ENCODE measurements around the gene PAH. TPM values are rescaled to one million over a fixed set of nuclear protein-coding genes. Genes with fewer than 3 reads are reported as not detected.

The PAH gene
- polyA plus RNA-seq (ENCODE audit: insufficient read length) = not detected

DNA sequence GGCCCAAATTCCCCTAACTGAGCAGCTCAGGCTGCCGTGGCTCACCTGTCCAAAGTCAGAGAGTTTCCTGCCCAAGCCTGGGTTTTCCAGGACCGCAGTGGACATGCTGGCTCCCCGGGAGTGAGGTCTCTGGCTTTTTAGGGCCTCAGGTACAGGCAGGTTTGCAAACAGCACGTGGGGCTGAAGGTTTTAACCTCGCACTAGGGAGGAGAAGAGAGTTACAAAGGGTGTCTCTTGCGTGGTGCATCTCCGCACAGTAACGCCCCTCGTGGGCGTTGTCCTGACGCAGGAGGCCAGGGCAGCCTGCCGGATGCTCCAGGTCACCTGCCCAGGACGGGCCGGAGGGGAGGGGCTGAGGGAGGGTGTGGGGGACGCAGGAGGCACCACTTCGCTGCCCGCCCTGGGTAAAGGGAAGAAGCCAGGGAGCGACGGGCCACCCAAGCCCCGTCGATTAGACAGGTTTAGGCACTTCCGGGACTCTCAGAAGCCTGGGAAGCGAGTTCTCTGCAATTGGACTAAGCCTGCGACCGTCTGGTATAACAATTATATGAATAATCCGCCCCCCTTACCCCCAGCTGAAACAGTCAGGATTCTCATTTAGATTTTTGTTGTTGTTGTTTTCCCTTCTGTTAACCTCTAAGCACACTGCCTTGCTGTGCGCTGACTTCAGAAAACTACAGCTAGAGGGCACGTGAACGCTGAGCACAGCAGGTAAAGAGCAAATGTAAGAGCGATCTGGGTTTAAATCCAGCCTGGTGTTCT is at the start of gene PAH:
Gene PAH (minus strand): TSS at position 219 of the 762 bp plus-strand sequence. CDS start 114 bp downstream, at position 105.
- DNase-seq (ENCODE audit: low read depth) = no peak

DNA sequence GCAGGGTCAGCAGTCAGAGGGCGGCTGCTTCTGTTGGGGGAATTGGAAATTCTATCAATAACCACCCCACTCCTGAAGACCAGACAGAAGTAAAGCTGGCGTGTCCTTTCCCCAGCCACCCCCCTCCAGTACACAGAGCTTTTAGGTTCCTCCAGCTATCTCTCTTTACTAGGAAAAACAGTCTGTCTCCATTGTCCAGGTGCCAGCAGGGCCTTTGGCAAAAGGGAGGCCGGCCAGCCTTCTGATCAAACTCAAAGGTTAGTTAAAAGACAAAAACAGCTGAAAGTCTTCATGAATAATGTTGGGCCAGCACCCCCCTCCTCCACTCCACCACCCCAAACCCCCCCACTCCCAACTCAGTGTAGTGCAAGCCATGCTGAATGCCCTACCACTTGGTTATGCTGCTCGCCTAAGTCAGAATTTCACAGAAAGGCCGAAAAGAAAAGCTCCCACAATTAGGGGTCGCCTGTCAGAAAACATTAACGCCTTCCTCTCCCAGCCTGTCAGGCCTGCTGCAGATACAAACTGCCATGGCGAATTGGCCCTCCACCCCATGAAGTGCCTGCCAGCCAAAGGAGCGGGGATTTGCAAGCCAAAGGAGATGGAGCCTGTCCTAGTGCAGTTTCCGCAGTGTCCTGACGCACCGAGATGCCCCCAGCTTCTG is 49.3 kb upstream of the PAH start:
- no peak for DNase-seq (ENCODE audit: low read depth)

DNA sequence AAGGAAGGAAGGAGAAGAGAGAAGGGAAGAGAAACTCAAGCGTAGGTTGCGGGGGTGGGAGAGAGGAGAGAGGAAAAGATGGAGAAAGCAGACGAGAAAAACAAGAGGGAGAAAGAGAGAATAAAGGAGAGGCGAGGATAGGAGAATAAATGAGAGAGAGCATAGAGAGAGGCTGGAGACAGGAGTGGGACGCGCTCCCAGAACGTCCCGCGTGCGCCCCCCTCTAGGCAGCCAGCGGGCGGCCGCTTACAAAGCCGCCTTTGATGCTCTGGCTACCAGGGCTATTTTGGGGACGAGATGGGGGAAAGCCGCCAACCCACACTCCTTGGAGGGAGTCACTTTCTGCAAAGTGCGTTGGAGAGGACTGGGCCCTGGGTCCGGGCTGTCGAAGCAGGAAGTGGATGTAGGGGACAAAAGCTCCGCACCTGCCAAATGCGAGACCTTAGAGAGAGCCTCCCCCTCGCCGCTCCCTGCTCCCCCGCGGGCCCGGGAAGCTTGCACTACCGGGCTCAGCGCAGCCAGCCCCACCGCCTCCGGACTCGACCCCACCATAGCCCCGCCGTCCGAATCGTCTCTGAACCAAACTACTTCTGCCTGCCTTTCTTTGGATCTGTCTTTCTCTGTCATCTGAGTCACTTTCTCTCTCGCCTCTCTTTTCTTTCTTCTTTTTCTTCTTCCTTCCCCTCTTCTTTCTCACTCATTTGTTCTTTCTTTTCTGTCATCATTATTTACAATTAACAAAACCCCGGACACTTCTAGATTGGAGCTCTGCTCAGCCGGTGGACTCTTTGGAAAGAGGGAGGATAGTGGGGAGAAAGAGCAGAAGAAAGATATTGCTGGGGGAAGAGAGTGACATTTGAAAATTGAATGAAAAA is 48.5 kb upstream of the PAH start:
- DNase-seq (ENCODE audit: low read depth) = no peak

DNA sequence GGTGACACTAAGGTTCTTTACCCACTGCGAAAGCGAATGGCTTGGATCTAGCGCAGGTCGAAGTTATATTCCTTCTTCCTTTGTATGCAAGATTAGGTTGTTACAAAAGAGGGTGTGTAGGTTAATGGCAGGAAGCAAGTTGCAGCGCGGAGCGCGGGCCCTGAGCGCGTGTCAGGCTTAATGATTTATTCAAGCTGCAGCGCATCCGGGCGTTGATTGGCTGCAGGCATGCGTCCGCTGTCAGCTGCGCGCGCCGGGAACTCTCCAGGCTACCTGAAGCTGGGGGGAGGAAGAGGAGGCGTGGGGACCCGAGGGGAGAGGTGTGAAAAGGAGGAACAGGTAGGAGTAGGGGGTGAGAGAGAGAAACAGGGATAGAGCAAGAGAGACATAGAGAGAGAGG is 47.8 kb upstream of the PAH start:
- DNase-seq (ENCODE audit: low read depth) = no peak

DNA sequence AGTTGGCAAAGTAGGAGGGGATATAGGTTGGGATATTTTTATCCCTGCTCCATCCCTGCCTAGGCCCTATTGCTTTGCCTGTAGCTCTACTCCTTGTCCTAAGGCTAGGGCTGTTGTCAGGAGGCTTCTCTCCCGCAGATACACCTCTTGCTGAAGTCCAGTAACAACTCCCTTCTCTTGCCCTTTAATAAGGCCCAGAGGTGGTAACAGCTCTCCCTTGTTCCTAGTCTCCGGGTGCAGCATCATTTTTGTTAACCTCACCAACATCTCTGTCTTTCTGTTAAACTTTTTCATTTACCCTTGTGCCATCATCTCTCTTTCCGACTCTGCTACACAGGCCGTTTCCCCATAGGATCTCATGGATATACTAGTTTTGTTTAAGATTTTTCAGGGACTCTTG is 46.8 kb upstream of the PAH start:
- DNase-seq (ENCODE audit: low read depth) = no peak

DNA sequence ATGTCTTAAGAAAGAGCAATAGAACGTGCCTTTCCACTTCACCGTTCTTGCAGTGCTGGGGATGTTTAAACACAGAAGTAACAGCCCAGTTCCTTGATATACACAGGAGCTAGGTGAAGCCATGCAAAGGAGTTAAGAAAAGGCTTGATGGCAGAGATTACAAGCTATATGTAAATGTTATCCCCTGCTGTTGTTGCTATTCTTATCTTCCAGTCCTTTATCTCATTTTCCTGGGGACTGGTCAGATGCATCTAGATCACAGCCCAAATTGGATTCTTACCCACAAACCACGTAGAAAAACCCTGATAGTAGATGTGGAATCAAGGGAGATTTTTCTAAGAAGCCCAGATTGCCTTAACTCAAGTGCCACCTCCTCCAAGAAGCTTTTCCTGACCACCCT is 45.9 kb upstream of the PAH start:
- no peak for DNase-seq (ENCODE audit: low read depth)

DNA sequence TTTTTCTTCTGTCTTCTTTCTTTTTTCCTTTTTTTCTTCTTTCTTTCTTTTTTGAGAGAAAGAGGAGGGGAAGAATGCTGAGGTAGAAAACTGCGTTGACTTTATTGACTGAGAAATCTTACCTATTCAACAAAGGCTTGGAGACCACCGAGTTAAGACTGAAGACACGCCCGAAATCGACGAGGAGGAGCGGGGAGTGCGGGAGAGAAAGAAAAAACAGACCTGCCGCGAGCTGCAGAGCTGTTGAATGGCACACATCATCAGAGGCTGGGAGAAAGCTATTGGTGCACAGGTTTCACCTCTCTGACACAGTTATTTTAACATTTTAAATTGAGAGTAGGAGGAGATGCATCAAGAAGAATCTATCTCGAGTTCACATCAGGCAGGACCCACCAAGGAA is 45.5 kb upstream of the PAH start:
- no peak for DNase-seq (ENCODE audit: low read depth)

DNA sequence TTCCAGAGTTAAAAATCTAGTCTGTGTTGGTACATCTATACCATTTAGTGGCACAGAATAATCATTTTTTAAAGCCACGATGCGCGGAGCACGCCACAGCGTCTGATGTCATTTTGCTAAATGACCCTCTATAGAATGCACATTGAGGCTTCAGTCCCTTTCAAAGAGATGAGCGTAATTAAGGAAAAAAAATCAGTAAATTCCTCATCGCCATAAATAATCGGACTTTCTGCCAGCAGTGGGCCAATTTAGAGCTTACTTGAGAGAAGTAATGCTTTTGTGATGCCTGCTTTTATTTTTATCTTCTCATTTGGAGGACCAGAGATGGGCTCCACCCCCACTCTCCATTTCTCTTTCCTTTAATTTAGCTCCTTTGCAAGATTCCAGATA is 44.4 kb upstream of the PAH start:
- no peak for DNase-seq (ENCODE audit: low read depth)

DNA sequence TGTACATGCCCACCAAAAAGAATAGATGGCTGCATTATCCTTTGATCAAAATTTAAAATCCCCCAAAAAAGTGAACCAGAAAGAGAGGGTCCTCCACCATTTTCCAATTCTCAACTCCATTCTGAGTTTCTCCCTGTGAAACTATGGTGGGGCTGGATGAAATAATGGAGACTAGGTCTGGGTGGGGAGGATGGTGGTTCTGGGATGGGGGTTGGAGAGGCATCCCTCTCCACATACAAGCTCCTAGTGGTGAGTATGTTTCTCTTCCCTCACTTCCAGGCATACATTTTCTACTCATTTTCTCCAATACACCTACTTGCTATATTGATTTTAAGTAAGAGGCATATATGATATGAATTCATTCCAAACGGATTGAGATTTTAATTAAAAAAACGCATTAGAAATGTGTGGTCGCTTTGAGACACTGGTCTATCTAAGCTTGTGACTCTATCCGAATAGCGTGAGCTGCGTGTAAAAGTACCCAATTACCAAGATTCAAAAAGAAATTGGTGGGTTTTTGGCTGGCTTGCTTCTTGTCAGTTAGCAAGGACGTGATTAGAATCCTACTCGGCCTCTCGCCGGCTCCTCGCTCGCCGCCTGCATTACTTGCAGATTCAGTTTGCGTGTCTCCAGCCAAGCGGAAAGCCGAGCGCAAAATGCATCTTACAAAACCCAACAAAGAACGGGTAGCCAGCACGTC is 43.9 kb upstream of the PAH start:
- no peak for DNase-seq (ENCODE audit: low read depth)

DNA sequence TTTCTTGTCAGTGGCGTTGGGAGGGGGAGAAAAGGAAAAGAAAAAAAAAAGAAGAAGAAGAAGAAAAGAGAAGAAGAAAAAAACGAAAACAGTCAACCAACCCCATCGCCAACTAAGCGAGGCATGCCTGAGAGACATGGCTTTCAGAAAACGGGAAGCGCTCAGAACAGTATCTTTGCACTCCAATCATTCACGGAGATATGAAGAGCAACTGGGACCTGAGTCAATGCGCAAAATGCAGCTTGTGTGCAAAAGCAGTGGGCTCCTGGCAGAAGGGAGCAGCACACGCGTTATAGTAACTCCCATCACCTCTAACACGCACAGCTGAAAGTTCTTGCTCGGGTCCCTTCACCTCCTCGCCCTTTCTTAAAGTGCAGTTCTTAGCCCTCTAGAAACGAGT is 42.3 kb upstream of the PAH start:
- DNase-seq (ENCODE audit: low read depth) = no peak

DNA sequence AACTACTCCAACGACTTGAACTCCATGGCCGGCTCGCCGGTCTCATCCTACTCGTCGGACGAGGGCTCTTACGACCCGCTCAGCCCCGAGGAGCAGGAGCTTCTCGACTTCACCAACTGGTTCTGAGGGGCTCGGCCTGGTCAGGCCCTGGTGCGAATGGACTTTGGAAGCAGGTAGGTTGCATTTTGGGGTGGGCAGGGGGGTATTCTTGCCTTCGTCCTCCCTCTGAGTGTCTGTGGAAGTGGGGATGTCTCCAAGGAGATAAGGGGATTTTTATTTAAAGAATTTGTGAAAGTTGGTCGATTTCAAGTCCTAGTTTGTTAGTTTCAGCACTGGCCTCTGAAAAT is 41.8 kb upstream of the PAH start:
- DNase-seq (ENCODE audit: low read depth) = no peak

DNA sequence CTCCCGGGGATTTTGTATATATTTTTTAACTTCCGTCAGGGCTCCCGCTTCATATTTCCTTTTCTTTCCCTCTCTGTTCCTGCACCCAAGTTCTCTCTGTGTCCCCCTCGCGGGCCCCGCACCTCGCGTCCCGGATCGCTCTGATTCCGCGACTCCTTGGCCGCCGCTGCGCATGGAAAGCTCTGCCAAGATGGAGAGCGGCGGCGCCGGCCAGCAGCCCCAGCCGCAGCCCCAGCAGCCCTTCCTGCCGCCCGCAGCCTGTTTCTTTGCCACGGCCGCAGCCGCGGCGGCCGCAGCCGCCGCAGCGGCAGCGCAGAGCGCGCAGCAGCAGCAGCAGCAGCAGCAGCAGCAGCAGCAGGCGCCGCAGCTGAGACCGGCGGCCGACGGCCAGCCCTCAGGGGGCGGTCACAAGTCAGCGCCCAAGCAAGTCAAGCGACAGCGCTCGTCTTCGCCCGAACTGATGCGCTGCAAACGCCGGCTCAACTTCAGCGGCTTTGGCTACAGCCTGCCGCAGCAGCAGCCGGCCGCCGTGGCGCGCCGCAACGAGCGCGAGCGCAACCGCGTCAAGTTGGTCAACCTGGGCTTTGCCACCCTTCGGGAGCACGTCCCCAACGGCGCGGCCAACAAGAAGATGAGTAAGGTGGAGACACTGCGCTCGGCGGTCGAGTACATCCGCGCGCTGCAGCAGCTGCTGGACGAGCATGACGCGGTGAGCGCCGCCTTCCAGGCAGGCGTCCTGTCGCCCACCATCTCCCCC is 41.2 kb upstream of the PAH start:
- DNase-seq (ENCODE audit: low read depth) = no peak

DNA sequence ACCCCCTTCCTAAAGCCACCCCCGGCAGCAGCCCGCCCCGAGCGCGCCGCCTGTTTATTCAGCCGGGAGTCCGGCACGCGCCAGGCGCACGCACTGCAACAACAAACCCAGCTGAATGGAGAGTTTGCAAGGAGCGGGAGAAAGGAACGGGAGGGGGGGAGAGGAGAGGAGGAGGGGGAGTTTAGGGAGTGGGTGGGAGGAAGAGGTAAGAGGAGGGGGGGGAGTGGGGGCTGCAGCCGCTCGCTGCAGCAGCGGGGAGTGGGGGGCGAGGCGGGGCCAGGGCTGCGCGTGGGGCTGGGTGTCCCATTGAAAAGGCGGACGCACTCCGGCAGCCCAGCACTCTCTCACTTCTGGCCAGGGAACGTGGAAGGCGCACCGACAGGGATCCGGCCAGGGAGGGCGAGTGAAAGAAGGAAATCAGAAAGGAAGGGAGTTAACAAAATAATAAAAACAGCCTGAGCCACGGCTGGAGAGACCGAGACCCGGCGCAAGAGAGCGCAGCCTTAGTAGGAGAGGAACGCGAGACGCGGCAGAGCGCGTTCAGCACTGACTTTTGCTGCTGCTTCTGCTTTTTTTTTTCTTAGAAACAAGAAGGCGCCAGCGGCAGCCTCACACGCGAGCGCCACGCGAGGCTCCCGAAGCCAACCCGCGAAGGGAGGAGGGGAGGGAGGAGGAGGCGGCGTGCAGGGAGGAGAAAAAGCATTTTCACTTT is 40.5 kb upstream of the PAH start, which contains the start of gene ASCL1:
Gene ASCL1 (plus strand): TSS at position 336 of the 712 bp plus-strand sequence. CDS start 571 bp downstream, outside the sequence.
- no peak for DNase-seq (ENCODE audit: low read depth)

DNA sequence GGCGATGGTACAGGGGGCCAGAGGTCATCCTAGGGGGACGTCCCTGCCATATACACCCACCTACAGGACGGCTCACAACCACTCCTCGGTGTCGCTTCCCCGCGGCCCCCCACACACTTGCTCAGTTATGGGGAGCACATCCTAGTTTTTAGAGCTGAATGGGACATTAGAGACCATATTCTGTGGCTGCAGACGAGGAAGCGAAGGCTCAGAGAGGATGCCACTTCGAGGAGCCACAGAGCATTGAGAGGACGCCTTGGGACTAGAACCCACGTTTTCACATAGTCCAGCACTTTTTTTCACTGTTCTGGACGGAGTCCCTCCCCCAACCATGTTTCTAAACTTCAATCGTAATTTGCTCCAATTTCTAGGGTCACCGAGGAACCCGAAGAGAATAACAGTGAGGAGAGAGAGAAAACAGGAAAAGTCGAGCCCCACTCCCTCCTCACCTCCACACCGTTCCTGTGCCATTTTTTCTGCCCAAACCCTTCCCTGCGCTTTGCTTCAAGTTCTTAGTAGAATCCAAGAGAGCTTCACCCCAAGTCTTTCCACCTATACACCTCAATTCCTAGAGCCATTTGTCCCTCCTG is 39.8 kb upstream of the PAH start:
- DNase-seq (ENCODE audit: low read depth) = no peak

DNA sequence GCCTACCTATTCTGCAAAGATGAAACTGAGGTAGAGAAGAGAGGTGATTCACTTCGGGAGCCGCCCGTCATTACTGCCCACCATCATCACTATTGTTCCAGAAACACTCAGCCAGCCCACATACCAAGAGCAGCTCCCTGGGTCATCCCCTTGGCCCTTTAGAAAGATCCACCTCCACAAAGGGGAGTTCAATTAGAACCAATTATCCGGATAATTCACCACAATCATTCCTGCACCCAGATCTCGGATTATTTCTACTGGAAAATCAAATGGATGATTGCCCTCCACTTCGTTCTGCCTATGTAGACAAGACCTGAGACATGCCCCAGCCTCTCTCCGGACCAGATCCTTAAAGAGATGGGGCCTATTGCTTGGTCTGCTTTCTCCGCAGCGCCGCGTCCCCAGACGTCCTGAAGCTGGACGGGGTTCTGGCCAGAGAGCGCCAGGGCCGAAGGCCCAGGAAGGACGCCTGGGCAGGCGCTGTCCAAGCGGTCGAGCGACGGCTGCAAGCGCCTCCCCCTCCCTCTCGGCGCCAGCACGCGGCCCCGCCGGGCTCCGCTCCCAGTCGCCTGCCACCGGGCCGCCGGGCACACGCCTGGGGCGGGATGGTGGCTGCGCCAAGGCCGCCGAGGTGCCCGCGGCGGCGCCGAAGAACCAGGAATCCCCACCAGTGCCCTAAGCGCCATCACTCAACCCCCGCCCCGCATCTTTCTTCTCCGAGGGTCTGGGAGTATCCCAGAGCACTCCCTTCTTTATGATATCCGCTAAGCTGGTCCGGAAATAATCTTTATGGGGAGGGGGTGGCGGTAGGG is 39.1 kb upstream of the PAH start:
- no peak for DNase-seq (ENCODE audit: low read depth)

DNA sequence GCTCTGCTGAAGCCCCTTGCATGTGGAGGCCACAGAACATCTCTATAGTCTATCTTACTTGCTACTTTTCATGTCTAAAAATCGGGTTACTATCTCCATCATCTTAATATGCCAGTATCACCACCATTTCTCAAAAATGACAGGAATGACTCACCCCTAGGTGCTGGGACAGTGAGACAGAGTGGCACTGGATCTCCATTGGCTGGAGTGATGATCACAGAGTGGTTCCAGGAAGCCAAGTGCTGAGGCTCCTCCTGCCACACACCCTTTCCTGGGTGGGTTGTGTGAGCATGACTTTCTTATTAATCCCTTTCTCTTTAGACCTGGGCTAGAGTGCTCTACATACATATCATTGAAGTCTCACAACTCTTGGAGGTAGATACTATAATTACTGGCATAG is 37.1 kb upstream of the PAH start:
- no peak for DNase-seq (ENCODE audit: low read depth)

DNA sequence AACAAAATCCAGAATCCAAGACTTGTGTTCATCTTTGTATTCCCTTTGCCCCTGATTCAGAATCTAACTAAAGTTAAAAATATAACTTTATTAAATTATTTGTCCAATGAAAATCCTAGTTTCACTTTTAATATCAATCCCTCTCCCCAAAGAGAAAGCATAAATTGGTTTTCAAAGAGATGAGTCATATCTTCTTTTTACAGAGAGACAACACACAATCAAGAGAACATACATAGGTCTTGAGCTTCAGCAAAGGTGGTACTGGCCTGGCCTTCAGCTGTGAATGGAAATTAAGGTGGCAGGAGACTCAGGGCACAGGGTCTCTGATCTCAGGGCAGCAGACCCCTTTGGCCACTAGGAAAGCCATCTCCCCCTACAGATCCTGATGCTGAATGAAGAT is 36.2 kb upstream of the PAH start:
- no peak for DNase-seq (ENCODE audit: low read depth)

DNA sequence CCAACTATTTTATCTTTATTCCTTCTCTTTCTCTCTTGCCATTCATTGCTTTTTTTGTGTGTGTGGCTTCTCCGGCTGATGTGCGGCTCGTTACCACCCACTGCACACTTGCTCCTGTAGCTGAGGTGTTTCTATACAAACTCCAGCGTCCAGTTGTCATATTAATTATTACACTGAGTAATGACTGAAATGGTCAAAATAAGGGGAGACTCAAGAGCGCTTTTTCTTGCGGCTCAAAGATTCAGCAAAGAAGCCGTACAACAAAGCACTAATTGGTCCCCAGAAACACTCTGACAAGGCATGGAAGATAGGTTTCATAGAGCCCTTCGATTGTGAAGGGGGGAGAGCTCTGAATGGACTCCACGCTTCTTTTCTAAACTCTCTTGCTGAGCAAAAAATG is 34.8 kb upstream of the PAH start:
- no peak for DNase-seq (ENCODE audit: low read depth)

DNA sequence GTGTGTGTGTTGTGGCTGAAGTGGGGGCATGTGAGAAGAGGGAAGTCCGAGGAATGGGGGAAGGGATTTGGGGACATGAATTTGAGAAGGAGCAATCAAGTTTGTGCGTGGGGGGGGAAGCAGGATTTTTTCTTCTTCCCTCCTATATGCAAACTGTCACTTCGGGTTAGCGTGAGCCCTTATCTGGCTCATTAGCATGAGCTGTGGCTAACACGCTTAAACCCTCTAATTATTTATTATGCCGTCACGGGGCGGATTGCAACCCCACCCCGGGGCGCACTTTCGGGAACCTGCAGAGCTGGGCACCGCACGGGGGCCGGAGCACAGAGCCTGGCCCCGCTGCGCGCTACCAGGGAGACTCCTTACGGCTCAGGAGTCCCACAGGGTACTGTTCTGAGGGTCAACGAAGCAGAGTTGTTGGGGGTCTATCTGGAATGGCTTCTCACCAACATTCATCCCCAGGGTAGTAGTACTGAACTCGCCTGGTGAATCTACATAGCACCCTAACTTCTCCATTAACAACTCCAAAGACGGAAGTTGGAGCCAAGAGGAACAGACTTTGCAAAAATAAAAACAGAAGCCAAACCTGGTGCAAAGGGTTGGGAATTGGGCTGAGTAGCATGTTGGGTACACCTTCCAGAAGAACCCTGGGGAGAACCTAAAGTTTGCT is 34.0 kb upstream of the PAH start:
- no peak for DNase-seq (ENCODE audit: low read depth)

Measured in forelimb muscle (tissue), 1 donor.